NCI-H2081 treated with DMSO at 0.1 percent for 48 hours (cell line): ENCODE data around the gene CZIB.

Experiments used
- DNase-seq: peaks from one replicate; lab custom pipeline; 2025; lab: John Stamatoyannopoulos, UW

CZIB gene

DNA sequence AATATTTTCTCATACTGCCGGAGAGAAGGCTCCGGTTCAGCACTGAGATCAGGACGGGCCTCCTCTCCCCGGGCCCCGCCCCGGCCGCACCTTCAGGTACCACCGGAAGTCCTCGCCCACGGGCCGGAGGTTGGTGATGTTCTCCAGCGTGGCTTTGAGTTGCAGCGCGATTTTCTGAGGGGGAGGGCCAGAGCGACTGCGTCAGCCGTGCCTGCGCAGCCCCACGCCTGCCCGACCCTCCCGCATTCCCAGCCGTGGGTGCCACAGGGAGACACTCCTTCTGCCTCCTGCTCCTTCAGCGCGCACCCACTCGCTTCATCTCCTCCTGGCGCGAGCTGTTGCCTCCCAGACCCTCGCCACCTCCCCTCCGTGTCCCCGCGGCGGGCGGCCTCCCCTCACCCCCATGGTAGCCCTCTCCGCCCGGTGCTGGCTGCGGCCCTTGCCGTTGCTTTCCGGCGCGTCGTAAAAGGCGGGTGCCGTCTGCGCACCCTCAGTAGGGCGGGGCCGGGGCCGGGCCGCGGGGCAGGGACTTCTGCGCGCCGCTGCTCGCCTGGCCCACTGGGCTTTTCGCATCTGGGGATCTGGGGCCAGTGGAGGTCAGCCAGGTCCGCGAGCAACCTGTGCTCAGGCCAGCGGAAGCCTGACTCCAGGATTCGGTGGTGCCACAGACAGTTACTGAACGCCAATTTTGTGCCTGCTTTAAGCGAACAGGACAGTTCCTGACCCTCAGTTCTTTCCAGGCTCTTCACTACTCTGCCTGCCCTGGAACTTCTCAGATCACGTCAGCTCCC, at the start of gene CZIB:
TSS of gene CZIB (minus strand) at position 464 of the 791 bp plus-strand sequence. CDS start at position 405, 59 bp downstream.
- DNase-seq = peak; percentile 81

DNA sequence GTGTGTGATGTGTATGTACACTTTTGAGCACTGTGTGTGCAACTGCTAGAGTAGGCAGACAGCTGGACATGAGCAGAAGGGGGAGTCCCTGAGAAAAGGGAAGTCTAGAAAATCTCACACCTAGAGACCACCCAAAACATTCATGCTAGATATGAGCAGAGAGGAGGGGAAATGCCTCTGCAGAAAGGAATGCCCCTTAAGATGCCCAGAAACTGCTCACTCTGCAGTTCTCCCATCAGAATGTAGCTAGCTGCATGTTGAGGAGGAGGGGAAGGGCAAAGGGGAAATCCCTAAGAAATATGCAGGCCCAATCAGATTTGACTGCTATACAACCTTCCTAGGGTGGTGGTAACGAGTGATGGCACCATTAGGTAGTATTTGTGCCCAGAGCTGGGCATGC, 49.7 kb upstream of the CZIB start:
- DNase-seq = no peak

DNA sequence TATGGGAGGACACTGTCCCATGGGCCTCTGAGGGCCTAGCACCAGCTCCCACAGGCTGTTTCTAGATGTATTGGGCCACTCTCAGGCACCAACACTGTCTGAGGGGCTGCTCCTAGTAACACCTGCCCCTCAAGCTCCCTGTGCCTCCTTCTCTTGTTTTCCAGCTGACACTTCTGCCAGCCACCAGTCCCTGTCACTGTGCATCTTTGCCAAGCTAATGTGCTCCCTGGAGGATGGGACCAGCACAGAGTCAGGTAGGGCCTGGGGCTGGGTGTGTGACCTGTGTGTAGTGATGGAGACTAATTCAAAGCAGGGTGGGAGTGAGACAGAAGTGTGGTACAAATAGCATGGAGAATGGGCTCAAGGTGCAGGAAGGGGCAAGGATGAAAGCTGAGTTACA, 47.3 kb upstream of the CZIB start:
- DNase-seq = no peak

DNA sequence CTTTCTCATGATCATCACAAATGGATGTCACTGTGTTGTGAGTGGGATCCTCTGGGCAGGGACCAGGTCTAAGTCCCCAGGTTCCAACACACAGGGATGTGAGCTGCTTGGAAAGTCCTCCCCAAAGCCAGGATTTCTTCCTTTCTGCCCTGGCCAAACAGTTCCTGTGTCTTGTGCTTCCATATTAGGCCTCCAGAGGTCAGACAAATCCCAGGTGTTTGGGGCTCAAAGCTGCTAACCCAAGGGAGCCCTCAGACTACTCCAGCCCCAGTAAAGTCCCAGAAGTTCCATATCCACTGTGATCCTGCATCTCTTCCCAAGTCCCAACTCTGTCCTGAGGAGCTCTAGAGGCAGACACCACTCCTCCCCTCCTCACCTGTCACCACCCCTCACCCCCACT, 45.6 kb upstream of the CZIB start:
- no peak for DNase-seq

DNA sequence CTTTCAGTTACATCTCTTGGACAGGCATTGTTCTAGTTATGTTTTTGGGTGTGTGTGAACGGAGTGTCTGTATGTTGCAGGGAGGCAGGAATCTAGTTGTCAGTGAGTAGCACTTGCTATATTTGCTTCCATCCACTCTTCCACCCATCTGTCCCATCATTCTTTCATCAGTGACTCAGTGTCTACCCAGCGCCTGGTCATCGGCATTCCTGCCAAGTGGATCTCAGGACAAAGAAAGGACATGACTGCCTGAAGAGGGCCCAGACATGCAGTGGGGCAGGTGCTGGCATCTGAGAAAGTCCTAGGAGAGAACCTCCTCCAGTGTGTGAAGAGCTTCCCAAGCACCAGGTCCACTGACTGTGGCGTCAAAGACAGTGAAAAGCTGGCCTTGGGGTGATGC, 45.1 kb upstream of the CZIB start:
- no peak for DNase-seq

DNA sequence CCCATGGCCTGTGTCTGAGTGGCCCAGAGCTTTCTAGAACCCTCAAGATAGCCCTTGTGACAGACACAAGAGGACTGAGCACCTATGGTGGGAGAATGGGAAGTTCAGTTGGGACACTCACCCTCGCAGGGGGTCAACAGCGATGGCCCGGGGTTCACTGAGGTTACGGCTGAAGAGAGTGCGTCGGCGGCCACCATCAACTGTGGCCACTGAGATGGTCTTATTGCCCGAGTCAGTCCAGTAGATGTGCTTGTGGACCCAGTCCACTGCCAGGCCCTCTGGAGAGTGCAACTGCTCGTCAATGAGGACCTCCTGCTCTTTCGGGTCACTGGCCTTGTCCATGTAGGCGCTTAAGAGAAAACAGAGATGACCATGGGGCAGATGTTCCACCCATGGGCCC, 43.6 kb upstream of the CZIB start:
- DNase-seq = no peak

DNA sequence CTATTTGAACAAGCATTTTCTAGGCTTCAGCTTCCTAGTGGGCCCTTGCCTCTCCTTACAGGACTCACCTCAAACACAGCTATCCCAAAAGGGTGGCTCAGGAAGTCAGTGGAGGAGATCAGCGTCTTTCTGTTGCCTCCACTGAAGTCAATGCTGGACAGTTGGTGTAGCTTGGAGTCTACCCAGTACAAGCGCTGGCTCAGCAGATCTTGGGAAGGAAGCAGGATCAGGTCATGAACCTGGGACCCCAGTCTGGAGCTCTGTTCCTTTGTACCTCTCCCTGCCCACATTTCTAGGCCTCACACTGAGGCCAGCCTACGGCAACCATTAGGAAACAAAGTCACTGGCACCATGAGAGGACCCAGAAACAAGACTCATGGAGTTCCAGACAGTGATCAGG, 41.6 kb upstream of the CZIB start:
- no peak for DNase-seq

DNA sequence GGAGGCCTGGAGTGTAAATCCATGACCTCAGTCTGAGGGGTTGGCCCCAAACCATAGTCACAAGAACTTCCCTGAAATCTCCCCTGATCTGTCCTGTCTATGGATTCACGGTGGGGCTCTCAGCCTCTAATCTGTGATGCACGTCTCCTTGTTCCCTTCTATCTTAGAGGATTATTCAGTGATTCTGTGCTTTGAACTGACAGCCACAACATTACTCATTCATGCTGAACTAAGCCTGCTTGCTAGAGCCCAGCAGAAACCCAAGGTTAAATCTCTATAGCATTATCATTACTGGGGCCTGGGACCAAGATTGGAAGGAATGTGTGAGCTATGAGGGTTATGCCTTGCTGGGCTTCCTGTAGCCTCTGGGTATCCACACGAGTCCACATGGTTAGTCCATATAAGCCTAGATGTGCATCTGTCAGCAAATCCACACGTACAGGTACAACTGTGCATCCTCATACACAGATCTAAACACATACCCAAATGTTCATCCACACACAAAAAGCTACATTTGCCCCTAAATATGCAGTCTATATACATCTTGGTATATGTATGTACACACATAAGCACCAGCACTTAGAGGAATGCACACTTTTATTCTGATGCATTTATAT, 40.3 kb upstream of the CZIB start:
- DNase-seq = no peak

DNA sequence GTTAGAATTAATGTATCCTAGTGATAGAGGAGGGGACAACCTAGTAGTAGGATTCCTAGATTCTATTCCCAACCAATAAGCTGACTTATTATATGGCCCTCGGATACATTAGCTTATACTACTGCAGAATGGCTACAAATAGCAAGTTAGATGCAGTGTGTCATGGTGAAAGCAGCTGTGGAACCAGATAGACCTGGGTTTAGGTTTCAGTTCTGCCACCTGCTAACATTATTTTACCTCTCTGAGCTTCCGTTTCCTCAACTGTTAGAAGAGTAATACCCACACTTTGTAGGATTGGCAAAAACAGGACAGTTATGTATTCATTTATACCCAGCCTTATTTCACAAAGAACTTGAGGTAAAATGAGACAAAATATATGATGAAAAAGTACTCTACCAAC, 39.5 kb upstream of the CZIB start:
- DNase-seq = no peak

DNA sequence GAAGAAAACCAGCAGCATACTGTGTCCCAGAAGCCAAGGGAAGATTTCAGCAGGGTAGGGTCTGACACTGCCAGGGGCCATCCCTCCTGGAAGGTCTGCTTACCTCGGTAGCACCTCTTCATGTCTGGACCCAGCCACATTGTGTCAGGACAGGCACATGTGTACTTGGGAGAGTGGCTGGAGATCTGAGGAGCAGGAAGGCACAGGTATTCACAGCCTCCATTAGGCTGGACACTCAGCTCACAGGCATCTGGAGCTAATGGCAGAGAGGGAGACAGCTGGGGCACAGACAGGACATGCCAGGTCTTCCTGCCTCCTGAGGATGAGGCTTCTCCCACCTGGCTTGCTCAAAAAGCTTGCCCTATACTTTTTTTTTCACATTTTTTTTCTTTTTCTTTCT, 37.8 kb upstream of the CZIB start:
- no peak for DNase-seq

DNA sequence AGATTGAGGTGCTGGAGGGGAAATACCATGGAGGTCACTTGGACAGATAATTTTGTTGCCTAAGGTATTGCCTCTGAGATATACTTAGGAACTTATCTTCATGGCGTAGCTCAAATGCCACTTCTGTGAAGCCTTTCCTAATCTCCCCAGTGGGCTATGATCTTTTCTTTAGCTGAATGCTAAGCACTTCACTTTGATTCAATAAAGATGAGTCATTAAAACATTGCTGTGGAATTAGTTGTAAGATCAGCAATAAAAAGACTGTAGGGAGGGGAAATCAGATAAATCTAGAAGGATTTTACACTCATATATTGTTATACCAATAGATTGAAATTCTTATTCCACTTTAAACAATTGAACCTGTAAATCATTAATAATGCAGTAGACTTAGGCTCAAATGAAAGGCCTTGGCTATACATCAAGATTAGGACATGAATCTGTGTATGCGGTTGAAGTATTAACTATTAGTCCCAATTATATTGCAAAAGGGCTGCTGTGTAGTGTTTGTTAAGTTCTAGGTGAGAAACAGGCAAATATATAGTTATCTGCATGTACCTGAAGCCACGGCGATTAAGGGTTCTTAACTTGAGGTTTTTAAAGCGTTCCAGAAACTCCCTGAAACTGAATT, 37.1 kb upstream of the CZIB start:
- no peak for DNase-seq

DNA sequence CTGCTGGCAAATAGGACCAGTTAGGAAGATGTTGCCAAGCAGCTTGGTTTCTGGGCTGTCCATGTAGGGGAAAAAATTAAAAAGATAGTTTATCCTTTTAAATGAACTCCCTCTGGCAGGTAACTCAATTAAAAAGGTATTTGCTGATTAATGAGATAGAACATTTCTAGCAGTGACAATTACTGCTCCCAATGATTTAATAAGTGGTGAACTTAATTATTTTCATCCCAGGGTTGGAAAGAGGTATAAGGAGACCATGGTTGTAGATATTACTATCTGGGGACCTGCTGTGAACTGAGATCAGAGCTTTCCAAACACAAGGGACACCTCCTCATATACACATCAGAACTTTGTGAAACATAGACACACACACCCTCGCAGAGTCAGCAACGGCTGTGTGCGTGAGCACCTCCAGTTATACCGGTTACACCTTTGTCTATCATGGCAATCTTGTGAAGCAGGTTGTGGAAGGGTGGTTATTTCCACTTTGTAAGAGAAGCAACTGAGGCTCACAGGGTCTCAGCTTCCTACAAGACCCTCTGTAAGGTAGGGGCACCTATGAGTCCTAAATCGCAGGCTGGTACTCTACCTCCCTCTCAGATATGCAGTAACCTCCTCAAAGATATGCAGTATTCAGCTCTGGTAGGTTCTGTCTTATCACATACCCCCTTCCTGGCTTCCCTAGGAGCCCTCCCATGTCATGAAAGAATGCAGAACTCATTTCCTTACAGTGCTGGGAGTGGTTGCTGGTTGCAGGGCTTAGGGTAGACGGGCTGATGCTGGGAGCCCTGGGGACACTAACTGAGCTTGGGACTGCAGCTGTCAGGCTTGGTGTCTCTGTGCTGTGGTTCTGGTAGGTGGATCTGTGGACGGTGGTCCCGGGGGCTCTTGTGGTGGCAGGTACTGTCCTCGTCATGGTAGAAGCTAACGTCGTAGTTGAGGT, 36.3 kb upstream of the CZIB start:
- no peak for DNase-seq

DNA sequence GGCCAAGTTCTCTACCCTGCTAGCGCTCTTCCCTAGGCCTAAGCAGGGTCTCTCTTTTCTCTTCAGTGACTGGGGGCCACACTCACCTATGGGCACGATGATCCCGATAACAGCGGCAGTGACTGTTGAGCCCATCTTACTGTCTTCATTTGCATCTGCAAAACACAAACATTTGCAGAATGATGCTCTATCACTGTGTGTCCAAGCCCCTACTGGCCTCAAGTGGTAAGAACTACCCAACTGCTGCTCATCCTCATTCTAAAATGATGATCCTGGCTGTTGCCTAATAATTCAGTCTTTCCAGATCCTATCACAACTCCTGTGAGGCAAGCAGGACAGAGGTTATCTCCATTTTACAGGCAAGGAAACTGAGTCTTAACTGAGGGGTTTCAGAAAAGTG, 34.6 kb upstream of the CZIB start:
- DNase-seq = no peak

DNA sequence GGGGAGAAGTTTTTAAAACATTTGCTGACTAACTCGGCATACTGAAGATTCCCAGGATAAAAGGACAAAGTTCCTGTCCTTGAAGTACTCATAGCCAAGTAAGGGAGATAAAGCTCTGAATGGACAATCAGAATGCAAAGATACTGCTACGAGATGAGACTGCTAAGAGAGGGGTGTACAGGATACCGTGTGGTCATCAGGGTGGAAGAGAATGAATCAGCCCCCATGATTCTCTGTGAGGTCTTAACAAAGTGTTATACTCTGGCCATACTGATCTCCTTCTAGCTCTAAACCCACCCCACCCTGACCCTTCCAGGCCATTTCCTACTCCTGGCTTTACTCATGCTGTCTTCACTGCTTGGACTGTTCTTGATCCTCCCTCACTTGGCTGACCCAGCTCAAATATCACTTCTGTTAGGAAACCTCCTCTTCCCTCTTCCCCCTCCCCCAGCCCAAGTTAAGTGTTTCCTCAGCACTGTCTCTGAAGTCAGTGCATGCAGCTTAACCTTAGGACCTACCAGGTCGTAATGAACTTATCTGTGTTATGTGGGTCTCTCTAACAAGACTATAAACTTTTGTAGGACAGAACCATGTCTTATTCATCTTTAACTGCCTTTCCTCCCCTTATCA, 33.7 kb upstream of the CZIB start:
- no peak for DNase-seq

DNA sequence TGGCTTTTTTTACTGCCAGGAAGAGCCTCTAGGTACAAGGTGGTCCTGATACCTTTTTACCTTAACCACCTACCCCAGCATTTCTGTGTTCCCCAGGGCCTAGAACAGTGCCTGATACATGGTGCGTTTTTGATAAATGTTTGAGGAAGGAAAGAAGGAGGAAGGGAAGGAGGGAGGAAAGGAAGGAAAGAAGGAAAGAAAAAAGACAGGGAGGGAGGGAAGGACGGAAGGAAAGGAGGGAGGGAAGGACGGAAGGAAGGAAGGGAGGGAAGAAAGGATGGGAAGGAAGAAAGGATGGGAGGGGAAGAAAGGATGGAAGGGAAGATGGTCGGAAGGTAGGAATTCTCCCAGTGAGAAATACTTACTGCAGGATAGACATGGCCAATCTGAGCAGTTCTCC, 29.9 kb upstream of the CZIB start:
- no peak for DNase-seq

DNA sequence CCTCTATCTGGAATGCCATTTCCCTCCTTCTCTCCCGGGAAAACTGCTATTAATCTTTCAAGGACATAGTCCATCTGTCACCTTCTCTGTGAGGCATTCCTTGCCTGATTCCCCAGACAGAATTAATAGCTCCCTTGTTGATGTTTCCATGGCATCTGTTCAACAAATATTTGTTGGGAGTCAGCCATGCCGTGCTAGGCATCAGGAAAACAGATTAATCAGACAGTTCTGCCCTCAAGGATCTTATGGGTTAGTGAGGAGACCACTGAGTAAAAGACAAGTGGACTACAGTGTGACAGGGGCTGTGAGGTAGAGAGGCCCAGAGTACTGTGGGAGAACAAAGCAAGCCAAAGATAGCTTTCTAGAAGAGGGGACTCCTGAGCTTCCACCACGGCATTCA, 29.3 kb upstream of the CZIB start:
- DNase-seq = no peak

DNA sequence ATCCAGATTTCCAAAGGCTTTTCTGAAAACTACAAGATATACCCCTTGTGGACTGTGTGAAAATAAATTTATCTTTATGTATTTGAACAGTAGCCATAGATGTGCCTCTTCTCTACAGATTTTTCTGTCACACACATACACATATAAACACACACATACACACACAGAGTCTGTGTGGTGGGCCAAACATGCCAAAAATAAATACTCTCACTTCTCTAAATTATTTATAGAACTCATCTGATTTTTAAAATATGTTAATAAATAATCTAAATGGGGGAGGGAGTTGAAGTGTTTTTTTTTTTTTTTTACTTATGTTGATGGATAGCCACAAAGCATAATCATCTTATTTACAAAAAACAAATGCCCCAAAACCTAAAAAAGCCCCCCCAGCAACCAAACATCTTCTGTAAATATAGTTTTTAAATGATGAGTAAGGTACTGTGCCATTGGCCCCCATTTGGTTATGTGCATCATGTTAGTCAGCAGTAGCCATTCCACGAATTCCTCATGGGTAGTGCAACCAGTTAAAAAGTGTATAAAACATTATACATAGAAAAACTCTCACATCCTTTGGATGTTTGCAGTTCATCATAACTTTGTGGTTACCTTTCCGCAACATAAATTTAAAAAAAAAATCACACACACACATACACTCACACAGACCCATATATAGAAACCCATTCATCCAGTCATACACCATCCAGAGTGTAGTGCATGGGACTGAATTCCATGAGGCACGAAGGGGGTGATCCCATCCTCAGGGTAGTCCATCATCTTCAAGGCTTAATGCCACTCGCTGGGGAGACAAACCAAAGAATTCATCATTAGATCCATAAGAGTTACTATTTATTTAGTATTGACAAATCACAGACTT, 26.1 kb upstream of the CZIB start:
- no peak for DNase-seq

DNA sequence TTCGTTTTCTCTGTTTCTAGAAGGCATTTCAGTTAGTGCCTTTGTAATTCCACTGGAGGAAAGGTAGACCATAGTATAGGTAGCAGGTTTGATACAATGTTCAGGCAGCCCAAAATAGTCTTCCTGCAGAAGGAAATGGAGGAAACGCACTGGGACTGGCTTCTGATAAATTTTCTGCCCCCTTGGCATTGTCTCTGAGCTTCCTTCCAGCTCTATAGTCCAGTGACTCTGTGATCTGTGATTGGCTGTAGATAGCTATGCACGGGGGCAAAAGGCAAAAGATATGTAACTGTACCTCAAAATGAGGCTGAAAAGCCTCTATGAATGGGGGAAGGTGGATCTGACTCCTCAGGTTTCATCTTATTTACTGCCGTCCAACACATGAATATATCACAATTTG, 23.7 kb upstream of the CZIB start:
- DNase-seq = no peak

DNA sequence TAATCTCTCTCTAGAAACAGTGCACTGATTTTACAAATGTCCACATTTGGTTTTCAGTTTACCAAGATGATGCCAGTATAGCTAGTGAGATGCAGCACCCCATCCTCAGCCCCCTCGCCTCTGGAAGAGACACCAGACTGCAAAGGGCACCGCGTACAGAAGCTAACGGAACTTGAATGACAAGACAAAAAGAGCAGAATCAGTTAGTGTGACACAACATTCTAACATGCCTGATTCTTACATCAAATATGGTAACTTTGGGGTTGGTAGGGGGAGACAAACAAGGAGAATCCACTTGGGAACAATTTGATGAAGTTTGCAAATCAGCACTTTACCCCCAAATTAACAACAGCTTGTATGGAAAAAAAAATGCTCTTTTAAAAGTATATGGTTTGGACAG, 21.9 kb upstream of the CZIB start:
- DNase-seq = no peak

DNA sequence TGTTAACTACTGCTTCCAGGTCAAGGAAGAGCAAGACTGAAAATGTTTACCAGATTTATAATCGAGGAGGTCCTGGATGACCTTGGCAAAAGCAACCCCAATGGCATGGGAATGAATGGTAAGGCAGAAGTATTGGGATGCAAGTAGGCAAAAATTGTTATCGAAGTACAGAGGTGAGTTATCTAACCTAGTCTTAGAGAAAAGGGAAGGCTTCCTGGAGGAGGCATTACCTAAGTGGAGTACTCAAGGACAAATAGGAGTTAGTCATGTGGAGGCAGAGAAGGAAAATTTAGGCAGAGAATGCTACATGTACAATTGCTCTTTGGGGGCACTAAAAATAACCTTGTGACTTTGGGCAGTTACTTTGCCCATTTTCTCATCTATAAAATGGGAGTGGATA, 21.4 kb upstream of the CZIB start:
- DNase-seq = no peak
